Head of caudate nucleus (tissue), 42 donors: ENCODE data around the gene MRTFA.

Source experiments
- DNase-seq, 42 donors: peaks; one replicate each; pipeline versions ENCODE4 v3.0.0 to v3.0.0-alpha.2; 2020 to 2021; ENCODE audit warnings: mixed read lengths in 7 of 42
- intact Hi-C: fragments of 100-400 bp; cut with DNase I; formaldehyde crosslinking; loops from one replicate; pipeline ENCODE4 v1.15.0; 2022

The MRTFA gene

DNA sequence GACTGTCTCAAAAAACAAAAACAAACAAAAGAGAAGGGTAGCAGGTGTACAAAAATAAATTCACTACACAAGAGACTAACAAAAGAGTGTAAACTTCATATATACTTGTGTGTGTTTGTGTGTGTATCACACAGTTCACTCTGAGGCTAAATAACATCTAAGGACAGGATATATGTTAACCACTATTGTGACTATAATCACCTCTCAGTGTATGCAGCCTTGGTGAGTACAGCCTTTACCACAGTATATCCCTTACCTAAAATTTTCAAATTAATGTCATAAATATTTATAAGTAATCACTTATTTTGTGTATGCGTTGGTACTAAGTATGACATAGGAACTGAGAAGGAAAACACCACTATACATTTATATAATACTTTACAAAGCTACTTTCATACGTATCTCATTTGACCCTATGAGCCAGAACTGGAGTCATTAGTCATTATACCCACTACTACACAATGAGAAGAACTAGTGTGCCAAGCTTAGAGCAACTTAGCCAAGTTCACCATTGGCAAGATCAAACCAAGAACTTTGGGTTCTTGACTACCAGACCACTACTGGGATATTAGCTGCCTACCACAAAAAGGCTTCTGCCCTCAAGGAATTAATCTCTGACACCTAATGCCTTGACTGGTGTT lies 149.4 kb downstream of the MRTFA start:
- DNase-seq, result no peak
- intact Hi-C loops, result loop anchor here (10.0 kb wide), 1 partner anchor 52 kb away; no protein-coding TSS in a partner anchor

- no peak for DNase-seq
- intact Hi-C loops, result loop anchor here (10.0 kb wide), 1 partner anchor 51 kb away; no protein-coding TSS in a partner anchor
Measured at GRCh38 chr22:40485813-40486667, 150.5 kb downstream of the MRTFA start.

DNA sequence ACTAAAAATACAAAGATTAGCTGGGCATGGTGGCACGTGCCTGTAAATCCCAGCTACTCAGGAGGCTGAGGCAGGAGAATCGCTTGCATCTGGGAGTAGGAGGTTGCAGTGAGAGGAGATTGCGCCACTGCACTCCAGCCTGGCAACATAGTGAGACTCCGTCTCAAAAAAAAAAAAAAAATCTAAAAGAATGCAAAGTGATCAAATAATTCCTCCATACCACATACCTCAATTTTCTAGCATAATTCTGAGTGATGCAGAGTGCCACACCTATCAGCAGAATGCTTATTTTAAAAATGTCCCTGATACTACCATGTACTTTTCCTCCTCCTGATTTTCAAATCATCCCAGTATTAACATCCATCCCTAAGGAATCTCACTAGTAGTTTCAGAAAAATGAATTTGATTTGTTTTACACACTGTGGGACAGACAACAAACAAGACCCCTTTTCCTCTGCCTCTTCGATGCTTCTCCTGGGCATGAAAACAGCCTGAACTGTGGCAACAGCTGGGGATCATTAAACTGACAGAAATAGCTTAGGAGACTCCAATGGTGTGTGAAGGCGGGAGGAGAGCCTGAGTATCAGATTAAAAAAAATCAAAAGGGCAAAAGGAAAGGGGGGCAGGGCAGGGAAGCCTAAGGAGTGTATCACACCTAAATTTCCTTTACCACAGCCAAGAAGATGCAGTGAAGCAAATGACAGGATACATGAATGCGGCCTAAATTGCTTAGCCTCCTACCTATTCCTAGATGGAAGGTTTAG lies 151.4 kb downstream of the MRTFA start:
- intact Hi-C loops, result loop anchor here (10.0 kb wide), 1 partner anchor 50 kb away; no protein-coding TSS in a partner anchor

GRCh38 chr22:40482886-40483285 lies 153.6 kb downstream of the MRTFA start:
- intact Hi-C loops, result loop anchor here (10.0 kb wide), 1 partner anchor 48 kb away; no protein-coding TSS in a partner anchor

More for the DNA sequence above, 151.4 kb downstream of the MRTFA start:
- DNase-seq, result no peak

DNA sequence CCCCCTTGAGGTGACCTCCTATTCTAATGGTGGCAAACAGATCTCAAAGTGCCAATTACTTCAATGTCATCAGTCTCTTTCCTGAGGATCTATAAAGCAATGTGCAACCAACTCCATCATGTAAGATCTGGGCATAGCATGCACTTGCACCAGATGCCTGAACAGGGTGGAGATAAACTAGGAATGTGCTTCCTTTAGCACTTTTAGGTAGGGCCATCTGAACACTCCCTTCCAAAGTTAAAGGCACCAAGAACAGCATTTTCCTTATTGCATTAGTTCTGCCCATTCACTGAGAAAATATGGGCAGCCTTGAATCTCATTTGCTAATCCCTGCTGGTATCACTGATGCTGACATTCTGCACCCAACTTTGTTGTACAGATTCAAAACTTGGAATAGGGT lies 154.1 kb downstream of the MRTFA start:
- intact Hi-C loops, result loop anchor here (10.0 kb wide), 1 partner anchor 48 kb away; no protein-coding TSS in a partner anchor
- no peak for DNase-seq

More at GRCh38 chr22:40482886-40483285, 153.6 kb downstream of the MRTFA start:
- no peak for DNase-seq

- DNase-seq, result no peak
- intact Hi-C loops, result loop anchor here (10.0 kb wide), 1 partner anchor 46 kb away; no protein-coding TSS in a partner anchor
Measured at GRCh38 chr22:40480996-40481395, 155.5 kb downstream of the MRTFA start.

DNA sequence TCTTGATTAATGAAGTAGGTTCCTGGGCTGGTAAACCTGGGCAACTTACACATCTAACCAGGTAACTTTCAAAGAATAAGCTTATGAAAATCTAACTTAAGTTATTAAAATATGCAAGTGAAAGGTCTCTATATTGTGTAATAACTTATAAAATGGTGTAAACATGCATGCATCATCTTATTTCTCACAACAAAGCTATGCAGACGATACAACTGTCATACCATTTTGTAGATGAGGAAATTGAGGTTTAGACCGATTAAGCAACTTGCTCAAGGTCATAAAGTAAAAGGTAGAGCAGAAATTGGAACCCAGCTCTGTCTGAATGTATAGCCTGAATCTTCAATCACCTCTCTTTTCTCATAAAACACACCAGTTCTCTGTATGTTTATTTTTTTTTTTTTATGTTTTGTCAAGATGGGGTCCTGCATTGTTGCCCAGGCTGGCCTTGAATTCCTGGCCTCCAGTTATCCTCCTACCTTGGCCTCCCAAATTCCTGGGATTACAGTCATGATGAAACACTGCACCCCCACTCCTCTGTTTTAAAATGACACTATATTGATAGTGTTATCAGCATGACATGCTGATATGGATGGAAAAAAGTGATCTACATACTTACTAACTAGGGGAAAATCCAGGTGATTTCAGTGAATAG lies 156.5 kb downstream of the MRTFA start:
- intact Hi-C loops, result loop anchor here (10.0 kb wide), 1 partner anchor 45 kb away; no protein-coding TSS in a partner anchor
- no peak for DNase-seq

GRCh38 chr22:40479126-40479800 lies 157.3 kb downstream of the MRTFA start:
- DNase-seq, result peak in 1 of 42 donors; percentile 11
- intact Hi-C loops, result no loop called here

- DNase-seq, result no peak
- intact Hi-C loops, result no loop called here
Measured at GRCh38 chr22:40478338-40479125, 158.0 kb downstream of the MRTFA start.

GRCh38 chr22:40477683-40478337 lies 158.7 kb downstream of the MRTFA start:
- intact Hi-C loops, result no loop called here
- DNase-seq, result no peak

DNA sequence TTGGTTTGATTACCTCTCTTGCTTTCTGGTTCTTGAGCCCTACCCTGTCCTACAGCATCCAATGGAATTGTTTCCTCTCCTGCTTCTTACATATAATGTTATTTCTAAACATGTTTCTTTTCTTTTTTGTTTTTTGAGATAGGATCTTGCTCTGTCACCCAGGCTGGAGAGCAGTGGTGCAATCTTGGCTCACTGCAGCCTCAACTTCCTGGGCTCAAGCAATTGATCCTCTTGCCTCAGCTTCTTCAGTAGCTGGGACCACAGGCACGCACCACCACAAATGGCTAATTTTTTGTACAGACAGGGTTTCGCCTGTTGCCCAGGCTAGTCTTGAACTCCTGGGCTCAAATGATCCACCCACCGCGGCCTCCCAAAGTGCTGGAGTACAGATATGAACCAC lies 160.2 kb downstream of the MRTFA start:
- DNase-seq, result no peak
- intact Hi-C loops, result no loop called here

GRCh38 chr22:40473703-40474102 lies 162.8 kb downstream of the MRTFA start:
- DNase-seq, result no peak
- intact Hi-C loops, result no loop called here

- intact Hi-C loops, result no loop called here
Measured at GRCh38 chr22:40472579-40472978, 163.9 kb downstream of the MRTFA start.

GRCh38 chr22:40472051-40472450 lies 164.5 kb downstream of the MRTFA start:
- intact Hi-C loops, result no loop called here
- DNase-seq, result no peak

More at GRCh38 chr22:40472579-40472978, 163.9 kb downstream of the MRTFA start:
- DNase-seq, result no peak

- intact Hi-C loops, result no loop called here
- no peak for DNase-seq
Measured at GRCh38 chr22:40469181-40469580, 167.3 kb downstream of the MRTFA start.

DNA sequence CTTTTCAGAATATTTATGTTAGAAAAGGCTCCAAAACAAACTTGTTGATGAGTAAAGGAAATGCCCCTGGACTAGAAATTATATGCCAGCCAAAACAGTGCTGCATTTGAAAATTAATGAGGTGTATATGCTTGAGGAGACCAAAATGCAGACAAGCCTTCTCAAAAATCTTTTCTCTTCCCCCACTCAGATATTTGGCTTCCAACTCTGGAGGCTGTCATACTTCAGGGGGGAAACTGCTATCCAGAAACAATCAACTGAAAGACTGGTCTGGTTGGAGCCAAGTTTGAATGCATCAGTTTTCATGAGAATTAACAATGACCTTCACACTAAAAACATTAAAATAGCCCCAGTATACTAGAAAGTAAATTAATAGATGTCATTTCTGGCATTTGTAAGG lies 167.9 kb downstream of the MRTFA start:
- intact Hi-C loops, result no loop called here
- DNase-seq, result no peak

DNA sequence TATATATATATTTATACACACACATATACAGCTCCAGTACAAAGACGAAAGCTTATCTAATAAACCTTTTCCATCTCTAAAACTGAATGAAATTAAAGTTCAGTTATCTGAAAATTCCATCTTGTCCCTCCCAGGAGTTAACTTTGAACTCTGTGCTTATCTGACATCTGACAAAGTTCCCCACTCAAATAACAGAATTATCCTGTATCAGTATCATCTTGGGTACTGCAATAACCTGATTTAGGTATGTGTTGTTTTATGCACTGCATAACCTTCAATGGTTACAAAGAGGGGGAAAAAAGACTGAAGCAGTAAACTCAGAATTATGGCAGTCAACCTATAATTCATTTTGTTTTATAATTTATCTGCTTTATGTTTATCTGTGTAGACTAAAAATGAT lies 169.5 kb downstream of the MRTFA start:
- intact Hi-C loops, result no loop called here
- DNase-seq, result no peak
